Hepatocyte (in vitro differentiated cells): Measurements from ENCODE around the gene NCAM1. TPM values are rescaled to one million over a fixed set of nuclear protein-coding genes. Genes with fewer than 3 reads are reported as not detected.

Source experiments
- DNase-seq: peaks from one replicate; pipeline ENCODE4 v3.0.0-alpha.2; 2016; ENCODE audit warnings: low spot score
- H2AFZ ChIP-seq: fragments of 200-600 bp; sonication (generic); 2 replicates; pipeline ENCODE4 v1.6.0; 2016; ENCODE audit warnings: antibody characterized with exemption, mild to moderate bottlenecking
- H3K27ac ChIP-seq: fragments of 200-600 bp; sonication (generic); 2 replicates; pipeline ENCODE4 v1.5.1; 2016; ENCODE audit warnings: mild to moderate bottlenecking
- H3K27me3 ChIP-seq: fragments of 200-600 bp; sonication (generic); 2 replicates; pipeline ENCODE4 v1.6.1; 2016
- H3K36me3 ChIP-seq: fragments of 200-600 bp; sonication (generic); replicated peaks from 2 replicates; pipeline ENCODE4 v1.5.1; 2016; ENCODE audit warnings: low read depth; ENCODE audit not compliant: insufficient read depth
- H3K4me1 ChIP-seq: fragments of 200-600 bp; sonication (generic); 2 replicates; pipeline ENCODE4 v1.5.1; 2016; ENCODE audit warnings: mild to moderate bottlenecking, moderate library complexity; ENCODE audit not compliant: insufficient read depth
- H3K4me2 ChIP-seq: fragments of 200-600 bp; sonication (generic); 2 replicates; pipeline ENCODE4 v1.6.0; 2016
- H3K4me3 ChIP-seq: fragments of 200-600 bp; sonication (generic); 2 replicates; pipeline ENCODE4 v1.5.1; 2016; ENCODE audit warnings: mild to moderate bottlenecking
- H3K79me2 ChIP-seq: fragments of 200-600 bp; sonication (generic); 2 replicates; pipeline ENCODE4 v1.6.0; 2017; ENCODE audit warnings: mild to moderate bottlenecking
- H3K9me2 ChIP-seq: fragments of 200-600 bp; sonication (generic); replicated peaks from 2 replicates; pipeline ENCODE4 v1.6.0; 2017; ENCODE audit warnings: mild to moderate bottlenecking; ENCODE audit not compliant: insufficient read depth
- H3K9me3 ChIP-seq: fragments of 200-600 bp; sonication (generic); 2 replicates; pipeline ENCODE4 v1.5.1; 2016; ENCODE audit warnings: low read depth, mild to moderate bottlenecking
- H4K20me1 ChIP-seq: fragments of 200-600 bp; sonication (generic); 2 replicates; pipeline ENCODE4 v1.6.0; 2016; ENCODE audit warnings: mild to moderate bottlenecking; ENCODE audit not compliant: insufficient read depth, poor library complexity, severe bottlenecking
- CTCF ChIP-seq: fragments of 200-600 bp; sonication (generic); IDR thresholded peaks from 2 replicates; pipeline ENCODE4 v1.5.1; 2016; ENCODE audit warnings: antibody characterized with exemption, mild to moderate bottlenecking; ENCODE audit not compliant: poor library complexity
- EZH2 ChIP-seq: fragments of 200-600 bp; sonication (generic); IDR thresholded peaks from 2 replicates; pipeline ENCODE4 v1.6.1; 2016; ENCODE audit warnings: antibody characterized with exemption, mild to moderate bottlenecking, borderline replicate concordance
- EZH2phosphoT487 ChIP-seq: fragments of 200-600 bp; sonication (generic); IDR thresholded peaks from one replicate; pipeline ENCODE4 v1.6.1; 2018; ENCODE audit warnings: antibody characterized with exemption, mild to moderate bottlenecking, low read depth, moderate library complexity; ENCODE audit not compliant: unreplicated experiment, severe bottlenecking
- WGBS: methylation state at CpG from one replicate; pipeline ENCODE4 v1.1.6; 2016; ENCODE audit warnings: low lambda C conversion rate; ENCODE audit errors: missing lambda C conversion rate; 5-methylcytosine and 5-hydroxymethylcytosine counted together
- polyA plus RNA-seq: library from polyadenylated mRNA; unstranded; fragments of >200 nt; fragmentation: Nextera tagmentation; extraction: Ambion mirVana; gene quantifications from 2 replicates; pipeline ENCODE4 v1.2.1, GENCODE V29; 2016
- total RNA-seq: library from RNA; depleted of rRNA; stranded (reverse); fragments of >200 nt; gene quantifications from 2 replicates; pipeline ENCODE4 v1.2.3, GENCODE V29; 2014

The NCAM1 gene
- total and polyA plus RNA-seq, 2 experiments from 2014 or later = 12.4 to 27.2 TPM

- TF ChIP-seq EZH2 = no peak
- TF ChIP-seq EZH2phosphoT487 = no peak
- TF ChIP-seq CTCF = no peak
- Histone ChIP-seq H3K4me1 (no peaks in the 10 kb centered on the region), H3K4me2 (no peak overlapping the region), H4K20me1 (no peaks in the 10 kb centered on the region), H2AFZ (no peak overlapping the region), H3K9me2 (no peaks in the 10 kb centered on the region), H3K4me3 (no peak overlapping the region), H3K27me3 (no peaks in the 10 kb centered on the region), H3K79me2 (no peaks in the 10 kb centered on the region), H3K27ac (no peak overlapping the region), H3K36me3 (no peaks in the 10 kb centered on the region), H3K9me3 (no peaks in the 10 kb centered on the region)
- WGBS = 69% methylated on average over 3 of the region's 3 CpGs
- no peak for DNase-seq
Observed at GRCh38 chr11:113073290-113073953, 112.2 kb downstream of the NCAM1 start.

GRCh38 chr11:113075586-113076095 lies 114.4 kb downstream of the NCAM1 start:
- H3K36me3 ChIP-seq = no peaks in the 10 kb centered on the region
- 73% methylated on average over 1 of the region's 1 CpG for WGBS
- DNase-seq = no peak

DNA sequence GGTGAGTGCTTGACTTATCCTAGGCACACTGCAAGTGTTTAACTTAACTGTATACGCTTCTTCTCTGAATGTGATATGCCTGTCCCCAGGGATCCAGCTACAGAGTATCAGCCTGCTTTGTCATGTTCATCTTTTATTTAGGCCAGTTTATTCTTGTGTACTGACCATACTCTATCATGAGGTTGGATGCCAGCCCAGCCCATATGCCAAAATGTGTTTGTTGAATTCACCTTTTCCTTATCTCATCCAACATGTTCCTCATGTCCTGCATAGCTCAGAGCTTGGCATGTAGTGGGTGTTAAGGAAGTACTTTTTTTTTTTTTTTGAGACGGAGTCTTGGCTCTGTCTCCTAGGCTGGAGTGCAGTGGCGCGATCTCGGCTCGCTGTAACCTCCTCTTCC lies 116.2 kb downstream of the NCAM1 start:
- no peaks in the 10 kb centered on the region for H3K4me1 ChIP-seq
- no peaks in the 10 kb centered on the region for H3K9me2 ChIP-seq
- H3K79me2 ChIP-seq = no peaks in the 10 kb centered on the region
- no peaks in the 10 kb centered on the region for H3K36me3 ChIP-seq
- H2AFZ ChIP-seq = no peak overlapping the region
- H3K27me3 ChIP-seq = no peaks in the 10 kb centered on the region
- WGBS = 99% methylated on average over 6 of the region's 6 CpGs
- TF ChIP-seq CTCF (no peak), EZH2 (no peak), EZH2phosphoT487 (no peak)
- H3K4me2 ChIP-seq = no peak overlapping the region
- H3K4me3 ChIP-seq = no peak overlapping the region
- no peak overlapping the region for H3K27ac ChIP-seq
- H3K9me3 ChIP-seq = no peaks in the 10 kb centered on the region
- no peaks in the 10 kb centered on the region for H4K20me1 ChIP-seq
- DNase-seq = no peak

More at GRCh38 chr11:113075586-113076095, 114.4 kb downstream of the NCAM1 start:
- H3K27ac ChIP-seq = no peak overlapping the region
- H3K27me3 ChIP-seq = no peaks in the 10 kb centered on the region
- H3K79me2 ChIP-seq = no peaks in the 10 kb centered on the region
- TF ChIP-seq EZH2phosphoT487 (no peak), EZH2 (no peak), CTCF (no peak)
- H4K20me1 ChIP-seq = no peaks in the 10 kb centered on the region
- H3K4me1 ChIP-seq = no peaks in the 10 kb centered on the region
- no peak overlapping the region for H2AFZ ChIP-seq
- H3K9me2 ChIP-seq = no peaks in the 10 kb centered on the region
- H3K4me2 ChIP-seq = no peak overlapping the region
- H3K9me3 ChIP-seq = no peaks in the 10 kb centered on the region
- no peak overlapping the region for H3K4me3 ChIP-seq
